Epithelial cell of alveolus of lung (primary cell): ENCODE data around the gene ZNF69. TPM values are rescaled to one million over a fixed set of nuclear protein-coding genes. Genes with fewer than 3 reads are reported as not detected.

Source experiments
- total RNA-seq: library from RNA; depleted of rRNA; stranded (reverse); fragments of >200 nt; gene quantifications from 2 replicates; pipeline ENCODE4 v1.2.1, GENCODE V29; 2015

Gene ZNF69
- 4.3 and 13.3 TPM in 2 replicates for total RNA-seq

GRCh38 chr19:11887611-11888531 is at the start of gene ZNF69:
TSS of gene ZNF69 (plus strand) at chr19:11887782. CDS start at chr19:11887924, 142 bp downstream.

GRCh38 chr19:11848594-11849469 is 38.8 kb upstream of the ZNF69 start, which contains the start of gene ZNF439:
TSS of gene ZNF439 (plus strand) at chr19:11848726. CDS start at chr19:11848868, 142 bp downstream.

GRCh38 chr19:11924886-11925650 is 37.5 kb downstream of the ZNF69 start, which contains the start of gene ZNF700:
TSS of gene ZNF700 (plus strand) at chr19:11925107. CDS start at chr19:11925211, 104 bp downstream.

Other genes with a start within 250 kb of the ZNF69 start
- gene ZNF823, start 148.8 kb upstream of the ZNF69 start, total RNA-seq, result 3.0 and 3.4 TPM in 2 replicates
- gene ZNF441, start 120.8 kb upstream of the ZNF69 start, total RNA-seq, result 2.1 and 2.5 TPM in 2 replicates
- gene ZNF491, start 89.3 kb upstream of the ZNF69 start, total RNA-seq, result 0.39 and 1.0 TPM in 2 replicates
- 2.3 and 6.9 TPM in 2 replicates for gene ZNF440, start 73.5 kb upstream of the ZNF69 start, total RNA-seq
- gene ZNF439, start 39.1 kb upstream of the ZNF69 start, total RNA-seq, result 1.4 and 9.3 TPM in 2 replicates
- 4.9 and 7.2 TPM in 2 replicates for gene ZNF700, start 37.3 kb downstream of the ZNF69 start, total RNA-seq
- 0.13 and 5.5 TPM in 2 replicates for gene ZNF763, start 77.3 kb downstream of the ZNF69 start, total RNA-seq
- gene ZNF433, start 147.9 kb downstream of the ZNF69 start, total RNA-seq, result 4.7 and 12.9 TPM in 2 replicates
- gene ZNF878, start 165.2 kb downstream of the ZNF69 start, total RNA-seq, result 0.08 and 0.13 TPM in 2 replicates
- gene ZNF844, start 176.9 kb downstream of the ZNF69 start, total RNA-seq, result 2.3 and 9.0 TPM in 2 replicates